Endodermal cell (in vitro differentiated cells): ENCODE measurements around the gene LHPP. TPM values are rescaled to one million over a fixed set of nuclear protein-coding genes. Genes with fewer than 3 reads are reported as not detected.

Experiments used
- DNase-seq: peaks from one replicate; pipeline ENCODE4 v3.0.0-alpha.2; 2017
- H3K27ac ChIP-seq: 2 replicates; pipeline ENCODE4 v1.5.1; 2013; ENCODE audit warnings: mild to moderate bottlenecking, low read depth, low read length, moderate library complexity
- H3K27me3 ChIP-seq: 2 replicates; pipeline ENCODE4 v1.6.1; 2013; ENCODE audit warnings: mild to moderate bottlenecking, low read length, moderate library complexity; ENCODE audit not compliant: insufficient read depth, control insufficient read depth, poor library complexity, severe bottlenecking
- H3K36me3 ChIP-seq: 2 replicates; pipeline ENCODE4 v1.7.0; 2013; ENCODE audit warnings: mild to moderate bottlenecking, low read length, moderate library complexity; ENCODE audit not compliant: control insufficient read depth, insufficient read depth
- H3K4me1 ChIP-seq: one replicate; pipeline ENCODE4 v1.7.0; 2013; ENCODE audit warnings: low read length; ENCODE audit not compliant: control insufficient read depth, insufficient read depth
- H3K4me3 ChIP-seq: 2 replicates; pipeline ENCODE4 v1.5.1; 2013; ENCODE audit warnings: mild to moderate bottlenecking, low read length, moderate library complexity
- H3K9ac ChIP-seq: 2 replicates; pipeline ENCODE4 v1.6.1; 2013; ENCODE audit warnings: mild to moderate bottlenecking, low read length, moderate library complexity; ENCODE audit not compliant: poor library complexity, severe bottlenecking; ENCODE audit errors: extremely low read depth
- H3K9me3 ChIP-seq: 2 replicates; pipeline ENCODE4 v1.6.1; 2013; ENCODE audit warnings: mild to moderate bottlenecking, low read length, moderate library complexity; ENCODE audit not compliant: control insufficient read depth
- H3K27ac Mint-ChIP-seq: 2 replicates; pipeline ENCODE4 v1.8.0; 2020; ENCODE audit warnings: mixed read lengths
- H3K27me3 Mint-ChIP-seq: 2 replicates; pipeline ENCODE4 v1.8.0; 2021; ENCODE audit warnings: mild to moderate bottlenecking, mixed read lengths; ENCODE audit not compliant: insufficient read depth
- H3K36me3 Mint-ChIP-seq: 2 replicates; pipeline ENCODE4 v1.8.0; 2020; ENCODE audit warnings: low read depth, mixed read lengths
- H3K4me1 Mint-ChIP-seq: 2 replicates; pipeline ENCODE4 v1.8.0; 2020; ENCODE audit warnings: mixed read lengths
- H3K4me3 Mint-ChIP-seq: 2 replicates; pipeline ENCODE4 v1.8.0; 2020; ENCODE audit warnings: mild to moderate bottlenecking, moderate library complexity, mixed read lengths
- H3K9me3 Mint-ChIP-seq: 2 replicates; pipeline ENCODE4 v1.8.0; 2020; ENCODE audit warnings: mild to moderate bottlenecking, mixed read lengths
- CTCF ChIP-seq: fragments of 200-600 bp; sonication (generic); conservative IDR thresholded peaks from 2 replicates; pipeline ENCODE4 v1.5.0; 2021; ENCODE audit warnings: antibody characterized with exemption, mild to moderate bottlenecking
- WGBS, 2 experiments: methylation state at CpG; one replicate each; pipeline versions ENCODE4 v1.1.5 to v1.1.7; 2013; ENCODE audit warnings: missing lambda C conversion rate in 2 of 2, mixed read lengths in 1 of 2; ENCODE audit not compliant: insufficient coverage in 1 of 2, insufficient read length in 1 of 2; 5-methylcytosine and 5-hydroxymethylcytosine counted together
- total RNA-seq, 2 donors: library from RNA; stranded (reverse); fragmentation: NEBNext Ultra II Directional in 1 of 2; extraction: Animal tissue kit (Norgen Biotek cat#: 25700) in 1 of 2; gene quantifications; 2 replicates in 1 of 2; 3 replicates in 1 of 2; pipeline ENCODE4 v1.2.1, GENCODE V29; 2021

Gene LHPP
- total RNA-seq, 2 donors from 2014 or later, result 23.3 to 24.8 TPM

- Histone ChIP-seq H3K9ac (no peak overlapping the region), H3K27me3 (no peaks in the 10 kb centered on the region), H3K36me3 (peaks cover 3% of the 10 kb centered on the region), H3K4me3 (no peak overlapping the region), H3K9me3 (no peaks in the 10 kb centered on the region), H3K4me1 (no peaks in the 10 kb centered on the region), H3K27ac (no peak overlapping the region)
- peak overlapping the region; percentile 64 for H3K27ac Mint-ChIP-seq
- peaks cover 6% of the 10 kb centered on the region for H3K4me1 Mint-ChIP-seq
- WGBS, 2 experiments, result 90 to 100% methylated on average over 3 to 5 of the region's 7 CpGs
- no peaks in the 10 kb centered on the region for H3K9me3 Mint-ChIP-seq
- no peak for TF ChIP-seq CTCF
- no peaks in the 10 kb centered on the region for H3K27me3 Mint-ChIP-seq
- H3K4me3 Mint-ChIP-seq, result no peak overlapping the region
- H3K36me3 Mint-ChIP-seq, result no peaks in the 10 kb centered on the region
- DNase-seq, result no peak
Observed at GRCh38 chr10:124648131-124648475, 186.5 kb downstream of the LHPP start.

- Mint-ChIP-seq H3K4me1 (peaks cover 6% of the 10 kb centered on the region), H3K27me3 (no peaks in the 10 kb centered on the region), H3K36me3 (no peaks in the 10 kb centered on the region), H3K27ac (peak overlapping the region; percentile 64), H3K4me3 (no peak overlapping the region), H3K9me3 (no peaks in the 10 kb centered on the region)
- Histone ChIP-seq H3K9me3 (no peaks in the 10 kb centered on the region), H3K4me3 (no peak overlapping the region), H3K27me3 (no peaks in the 10 kb centered on the region), H3K4me1 (no peaks in the 10 kb centered on the region), H3K27ac (no peak overlapping the region), H3K9ac (no peak overlapping the region), H3K36me3 (peaks cover 3% of the 10 kb centered on the region)
- TF ChIP-seq CTCF, result no peak
- 86 to 95% methylated on average over 9 of the region's 9 CpGs for WGBS, 2 experiments
- DNase-seq, result no peak
Observed at GRCh38 chr10:124648738-124649137, 187.1 kb downstream of the LHPP start.

GRCh38 chr10:124649214-124649613 is 187.6 kb downstream of the LHPP start:
- peak overlapping the region; percentile 44 for H3K27ac ChIP-seq
- H3K9me3 ChIP-seq, result no peaks in the 10 kb centered on the region
- Mint-ChIP-seq H3K4me1 (peaks cover 6% of the 10 kb centered on the region), H3K27ac (no peak overlapping the region), H3K36me3 (no peaks in the 10 kb centered on the region), H3K27me3 (no peaks in the 10 kb centered on the region), H3K9me3 (no peaks in the 10 kb centered on the region), H3K4me3 (no peak overlapping the region)
- no peak for TF ChIP-seq CTCF
- DNase-seq, result no peak
- H3K36me3 ChIP-seq, result peaks cover 3% of the 10 kb centered on the region
- no peak overlapping the region for H3K4me3 ChIP-seq
- no peak overlapping the region for H3K9ac ChIP-seq
- WGBS, 2 experiments, result 50 to 71% methylated on average over 2 to 5 of the region's 5 CpGs
- H3K27me3 ChIP-seq, result no peaks in the 10 kb centered on the region
- no peaks in the 10 kb centered on the region for H3K4me1 ChIP-seq
